OCI-LY1 (cell line): ENCODE data around the gene SYCE3.

ENCODE experiments used
- H2AFZ ChIP-seq: fragments of 200-600 bp; sonication (generic), shearing (Covaris generic); 2 replicates; pipeline ENCODE4 v1.6.0; 2014; ENCODE audit warnings: antibody characterized with exemption, mild to moderate bottlenecking, low read length
- H3F3A ChIP-seq: fragments of 200-600 bp; sonication (generic), shearing (Covaris generic); 2 replicates; pipeline ENCODE4 v1.6.0; 2014; ENCODE audit warnings: mild to moderate bottlenecking, antibody characterized with exemption, low read length, moderate library complexity; ENCODE audit not compliant: insufficient read depth
- H3K27ac ChIP-seq: fragments of 200-600 bp; sonication (generic); 2 replicates; pipeline ENCODE4 v1.5.1; 2014; ENCODE audit warnings: low read length, mixed run types, mild to moderate bottlenecking, low read depth; ENCODE audit not compliant: poor library complexity, severe bottlenecking
- H3K27me3 ChIP-seq: fragments of 200-600 bp; sonication (generic); 2 replicates; pipeline ENCODE4 v1.6.0; 2014; ENCODE audit warnings: antibody characterized with exemption, mild to moderate bottlenecking, low read length, moderate library complexity; ENCODE audit not compliant: insufficient read depth
- H3K36me3 ChIP-seq: fragments of 200-600 bp; sonication (generic); 2 replicates; pipeline ENCODE4 v1.6.1; 2014; ENCODE audit warnings: mild to moderate bottlenecking, antibody characterized with exemption, low read length, moderate library complexity, mixed read lengths; ENCODE audit not compliant: insufficient read depth
- H3K4me1 ChIP-seq: fragments of 200-600 bp; sonication (generic); 2 replicates; pipeline ENCODE4 v1.5.1; 2014; ENCODE audit warnings: mild to moderate bottlenecking, low read length, moderate library complexity; ENCODE audit not compliant: insufficient read depth, severe bottlenecking
- H3K4me2 ChIP-seq: fragments of 200-600 bp; sonication (generic), shearing (Covaris generic); 2 replicates; pipeline ENCODE4 v1.6.1; 2014; ENCODE audit warnings: low read length
- H3K4me3 ChIP-seq: fragments of 200-600 bp; sonication (generic); 2 replicates; pipeline ENCODE4 v1.5.1; 2014; ENCODE audit warnings: low read length, low read depth, mild to moderate bottlenecking, mixed read lengths; ENCODE audit not compliant: poor library complexity, severe bottlenecking
- H3K79me2 ChIP-seq: fragments of 200-600 bp; shearing (Covaris generic); 2 replicates; pipeline ENCODE4 v1.6.1; 2016; ENCODE audit warnings: mixed run types, low read length, mixed read lengths; ENCODE audit not compliant: insufficient read depth
- H3K9ac ChIP-seq: fragments of 200-600 bp; sonication (generic), shearing (Covaris generic); 2 replicates; pipeline ENCODE4 v1.6.1; 2014; ENCODE audit warnings: mild to moderate bottlenecking, low read length, mixed read lengths
- H3K9me2 ChIP-seq: fragments of 200-600 bp; sonication (generic), shearing (Covaris generic); 2 replicates; pipeline ENCODE4 v1.6.1; 2014; ENCODE audit warnings: low read depth, mild to moderate bottlenecking, low read length, mixed read lengths
- H3K9me3 ChIP-seq: fragments of 200-600 bp; shearing (Covaris generic); 2 replicates; pipeline ENCODE4 v1.6.1; 2014; ENCODE audit warnings: low read length, mixed read lengths
- H4K20me1 ChIP-seq: fragments of 200-600 bp; sonication (generic), shearing (Covaris generic); 2 replicates; pipeline ENCODE4 v1.6.0; 2016; ENCODE audit warnings: mild to moderate bottlenecking, low read length; ENCODE audit not compliant: insufficient read depth
- CTCF ChIP-seq: fragments of 200-600 bp; sonication (generic), shearing (Covaris generic); IDR thresholded peaks from 2 replicates; pipeline ENCODE4 v1.5.1; 2017; ENCODE audit warnings: mild to moderate bottlenecking, antibody characterized with exemption, low read length, moderate library complexity, mixed read lengths
- EZH2 ChIP-seq: fragments of 200-600 bp; sonication (generic), shearing (Covaris generic); IDR thresholded peaks from 2 replicates; pipeline ENCODE4 v1.8.0; 2017; ENCODE audit warnings: borderline replicate concordance, mixed run types, mild to moderate bottlenecking, antibody characterized with exemption, low read length, moderate library complexity, mixed read lengths

The SYCE3 gene

GRCh38 chr22:50530580-50530876 lies 32.2 kb downstream of the SYCE3 start:
- no peaks in the 10 kb centered on the region for H3K79me2 ChIP-seq
- H2AFZ ChIP-seq, result no peak overlapping the region
- peak overlapping the region; percentile 59 for H3K27ac ChIP-seq
- no peaks in the 10 kb centered on the region for H3K9me3 ChIP-seq
- peaks cover 63% of the 10 kb centered on the region for H3K4me1 ChIP-seq
- H3K4me3 ChIP-seq, result peak overlapping the region; percentile 80
- H3K36me3 ChIP-seq, result no peaks in the 10 kb centered on the region
- no peaks in the 10 kb centered on the region for H3K27me3 ChIP-seq
- no peaks in the 10 kb centered on the region for H4K20me1 ChIP-seq
- H3K9ac ChIP-seq, result peak overlapping the region; percentile 83
- peaks cover 4% of the 10 kb centered on the region; the same call in 1 of the 2 replicates for H3F3A ChIP-seq
- no peaks in the 10 kb centered on the region for H3K9me2 ChIP-seq
- peak overlapping the region; percentile 85 for H3K4me2 ChIP-seq
- TF ChIP-seq CTCF (no peak), EZH2 (no peak)

GRCh38 chr22:50529897-50530579 lies 32.7 kb downstream of the SYCE3 start, which contains the start of gene TYMP:
TYMP (minus strand) TSS chr22:50530012; CDS start chr22:50529709, 303 bp downstream.
- Histone ChIP-seq H2AFZ (no peak within 1 kb of the TSS), H3K79me2 (no peaks in the 10 kb centered on the region), H3K9me3 (no peaks in the 10 kb centered on the region), H3K27me3 (no peaks in the 10 kb centered on the region), H3K4me1 (peaks cover 60% of the 10 kb centered on the region), H3K36me3 (no peaks in the 10 kb centered on the region), H3F3A (peaks cover 4% of the 10 kb centered on the region; the same call in 1 of the 2 replicates), H3K27ac (peak within 1 kb of the TSS; percentile 60), H3K4me2 (peak within 1 kb of the TSS; percentile 85), H3K9ac (peak within 1 kb of the TSS; percentile 83), H3K4me3 (peak within 1 kb of the TSS; percentile 80), H4K20me1 (no peaks in the 10 kb centered on the region), H3K9me2 (no peaks in the 10 kb centered on the region)
- TF ChIP-seq EZH2 (no peak), CTCF (no peak)

- Histone ChIP-seq H3K79me2 (no peaks in the 10 kb centered on the region), H3K27me3 (no peaks in the 10 kb centered on the region), H3K36me3 (peaks cover 6% of the 10 kb centered on the region; the same call in 1 of the 2 replicates), H3K4me1 (peaks cover 60% of the 10 kb centered on the region), H3F3A (peaks cover 4% of the 10 kb centered on the region; the same call in 1 of the 2 replicates), H3K27ac (no peak overlapping the region), H3K9me3 (no peaks in the 10 kb centered on the region), H3K9me2 (no peaks in the 10 kb centered on the region), H2AFZ (no peak overlapping the region), H3K9ac (peak overlapping the region; percentile 83), H3K4me2 (peak overlapping the region; percentile 85), H3K4me3 (peak overlapping the region; percentile 80), H4K20me1 (no peaks in the 10 kb centered on the region)
- TF ChIP-seq EZH2 (no peak), CTCF (no peak)
These were observed 33.3 kb downstream of the SYCE3 start for GRCh38 chr22:50529416-50529896.
